GM12864 (cell line): ENCODE results near the gene CECR2.
A peak's percentile ranks its signal among the peaks of the same experiment; 100 is the strongest.

Experiments used
- DNase-seq: peaks from one replicate; pipeline ENCODE4 v3.0.0-alpha.2; 2011; ENCODE audit warnings: low read depth
- H3K4me3 ChIP-seq: 2 replicates; pipeline ENCODE4 v1.5.1; 2011; ENCODE audit warnings: mild to moderate bottlenecking, low read depth, low read length, control low read depth
- CTCF ChIP-seq: IDR thresholded peaks from 2 replicates; pipeline ENCODE4 v1.5.1; 2011; ENCODE audit warnings: low read depth, mild to moderate bottlenecking, moderate library complexity, low read length, control low read depth, inconsistent platforms; ENCODE audit errors: missing control alignments

Gene CECR2

GRCh38 chr22:17430412-17430811, 61.2 kb downstream of the CECR2 start:
- TF ChIP-seq CTCF = no peak
- H3K4me3 ChIP-seq = no peak overlapping the region
- no peak for DNase-seq

DNA sequence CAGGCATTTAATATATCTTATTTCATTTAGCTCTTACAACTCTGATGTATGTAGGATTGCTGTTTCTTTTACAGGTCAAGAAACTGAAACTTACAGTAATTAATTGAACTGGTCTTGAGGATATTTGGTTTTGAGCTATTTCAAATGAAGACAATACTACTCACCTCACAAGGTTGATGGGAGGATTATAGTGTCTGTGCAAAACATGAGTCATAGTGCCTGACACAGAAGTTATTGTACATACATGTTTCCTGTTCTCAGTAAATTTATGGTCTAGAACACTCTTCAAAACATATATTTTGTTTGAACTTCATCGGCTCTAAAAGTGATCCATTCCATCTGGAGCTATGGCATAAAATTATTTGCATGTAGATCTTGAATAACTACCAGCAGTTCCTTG, 61.9 kb downstream of the CECR2 start:
- no peak overlapping the region for H3K4me3 ChIP-seq
- TF ChIP-seq CTCF = no peak
- DNase-seq = no peak

- H3K4me3 ChIP-seq = no peak overlapping the region
- TF ChIP-seq CTCF = no peak
- no peak for DNase-seq
Measured at GRCh38 chr22:17434856-17435255, 65.6 kb downstream of the CECR2 start.

GRCh38 chr22:17435375-17435774, 66.1 kb downstream of the CECR2 start:
- DNase-seq = no peak
- no peak for TF ChIP-seq CTCF
- H3K4me3 ChIP-seq = no peak overlapping the region

DNA sequence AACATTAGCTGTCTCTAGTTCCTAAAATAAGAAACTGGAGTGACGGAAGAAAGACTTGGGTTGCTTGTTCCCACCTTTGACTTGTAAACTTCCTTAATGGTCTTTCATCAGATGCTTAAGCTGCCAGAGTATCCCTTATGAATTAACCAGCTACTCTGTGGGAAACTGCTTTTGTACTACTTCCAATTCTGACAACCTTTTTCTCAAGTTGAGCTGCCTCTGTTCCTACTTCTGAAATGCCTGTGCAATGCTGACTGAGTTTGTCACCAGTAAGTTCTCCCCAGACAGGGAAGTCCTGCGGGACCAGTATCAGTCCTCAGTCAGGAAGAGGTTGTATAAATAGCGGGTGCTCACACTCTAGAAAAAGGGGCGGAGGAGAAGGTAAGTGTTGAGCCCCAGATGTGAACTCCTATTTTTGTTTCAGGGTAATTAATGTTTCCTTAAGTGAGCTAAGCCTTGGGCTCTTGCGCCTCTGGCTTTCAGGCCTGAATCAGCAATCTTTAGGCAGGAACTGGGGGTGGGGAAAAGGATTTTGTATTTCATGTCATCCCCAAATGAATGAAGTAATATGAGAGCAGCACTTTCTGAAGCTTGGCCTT, 67.2 kb downstream of the CECR2 start:
- no peak overlapping the region for H3K4me3 ChIP-seq

GRCh38 chr22:17436981-17437412, 67.7 kb downstream of the CECR2 start:
- no peak for DNase-seq
- H3K4me3 ChIP-seq = no peak overlapping the region
- no peak for TF ChIP-seq CTCF

More for the DNA sequence above, 67.2 kb downstream of the CECR2 start:
- no peak for TF ChIP-seq CTCF
- DNase-seq = peak; percentile 19

GRCh38 chr22:17438026-17438425, 68.8 kb downstream of the CECR2 start:
- no peak for DNase-seq
- no peak for TF ChIP-seq CTCF
- no peak overlapping the region for H3K4me3 ChIP-seq
